Activated CD4-positive, alpha-beta memory T cell treated with anti-CD3 and anti-CD28 coated beads for 36 hours (primary cell): Measurements from ENCODE around the gene ZFAND3. TPM values are rescaled to one million over a fixed set of nuclear protein-coding genes. Genes with fewer than 3 reads are reported as not detected.

ENCODE experiments used
- CTCF ChIA-PET: fragments of 350-600 bp; sonication (Branson Sonifier 250); formaldehyde crosslinking; loops from one replicate; lab custom pipeline; 2021; ENCODE audit warnings: antibody characterized with exemption, inconsistent platforms; lab: Charles Lee
- POLR2A ChIA-PET: fragments of 350-600 bp; sonication (Branson Sonifier 250); formaldehyde crosslinking; loops from one replicate; lab custom pipeline; 2021; ENCODE audit warnings: antibody characterized with exemption; lab: Charles Lee
- DNase-seq: peaks from one replicate; pipeline ENCODE4 v3.0.0-alpha.2; 2020
- H3K27ac Mint-ChIP-seq: one replicate; pipeline ENCODE4 v1.8.0; 2021; ENCODE audit warnings: mixed read lengths
- H3K27me3 Mint-ChIP-seq: one replicate; pipeline ENCODE4 v1.8.0; 2021; ENCODE audit warnings: mixed read lengths
- H3K36me3 Mint-ChIP-seq: one replicate; pipeline ENCODE4 v1.8.0; 2021; ENCODE audit warnings: mixed read lengths
- H3K4me1 Mint-ChIP-seq: one replicate; pipeline ENCODE4 v1.8.0; 2021; ENCODE audit warnings: low read depth, mixed read lengths
- H3K4me3 Mint-ChIP-seq: one replicate; pipeline ENCODE4 v1.8.0; 2021; ENCODE audit warnings: mild to moderate bottlenecking, mixed read lengths
- H3K9me3 Mint-ChIP-seq: one replicate; pipeline ENCODE4 v1.8.0; 2021; ENCODE audit warnings: mixed read lengths
- intact Hi-C: fragments of 100-400 bp; cut with micrococcal nuclease; formaldehyde crosslinking; loops from one replicate; pipeline ENCODE4 v1.15.1; 2023
- total RNA-seq, 2 experiments: library from RNA; stranded (reverse); gene quantifications; one replicate each; pipeline ENCODE4 v1.2.3, GENCODE V29; 2021

The ZFAND3 gene
- total RNA-seq, 2 experiments from 2014 or later = 35.1 to 36.4 TPM

GRCh38 chr6:37858363-37858762 is 38.8 kb downstream of the ZFAND3 start:
- ChIA-PET POLR2A (interaction anchor here (0.8 to 2.1 kb wide), 3 partner anchors 31 to 40 kb away, joined by 3 to 9 read pairs (median 4); partner anchors contain the start of gene ZFAND3), CTCF (interaction anchor here (1.0 to 1.7 kb wide), 3 partner anchors 10 to 76 kb away, joined by 3 to 6 read pairs (median 3); no protein-coding TSS in a partner anchor)
- Mint-ChIP-seq H3K27me3 (no peaks in the 10 kb centered on the region), H3K4me1 (peaks cover 70% of the 10 kb centered on the region), H3K36me3 (peaks cover 2% of the 10 kb centered on the region), H3K4me3 (no peak overlapping the region), H3K9me3 (no peaks in the 10 kb centered on the region), H3K27ac (peak overlapping the region; percentile 75)
- intact Hi-C loops = loop anchor here (1.0 to 5.0 kb wide), 6 partner anchors 10 to 554 kb away; partner anchors contain the start of genes CCDC167 and ZFAND3
- DNase-seq = no peak

DNA sequence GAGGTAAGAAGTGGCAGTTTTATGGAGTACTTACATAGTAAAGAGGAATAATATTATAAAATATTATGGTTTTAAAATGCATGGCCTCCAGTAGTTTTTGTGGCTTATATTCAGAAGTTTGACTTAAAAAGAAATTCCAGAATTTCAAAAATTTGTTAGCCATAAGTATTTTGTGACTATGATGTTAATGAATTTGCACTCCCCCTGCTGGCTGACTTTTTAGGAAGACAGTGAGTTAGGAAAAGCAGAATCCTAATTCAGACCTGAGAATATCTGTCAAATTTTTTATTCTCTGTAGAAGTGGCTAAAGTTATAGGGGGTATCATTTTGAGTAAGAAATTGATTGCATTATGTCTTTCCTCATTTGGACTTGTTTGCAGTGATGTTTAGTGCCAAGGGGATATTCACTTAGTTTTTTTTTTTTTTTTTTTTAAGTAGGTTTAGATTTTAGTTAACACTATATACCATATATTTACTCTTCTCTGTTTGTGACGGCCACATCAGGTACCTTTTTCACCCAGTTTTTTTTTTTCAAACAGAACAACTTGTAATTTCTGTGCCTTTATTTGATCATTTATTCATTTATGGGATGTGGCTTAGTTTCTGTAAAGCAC is 40.8 kb downstream of the ZFAND3 start:
- intact Hi-C loops = loop anchor here (10.0 kb wide), 1 partner anchor 156 kb away; no protein-coding TSS in a partner anchor

GRCh38 chr6:37861452-37861851 is 41.9 kb downstream of the ZFAND3 start:
- Mint-ChIP-seq H3K4me3 (no peak overlapping the region), H3K27me3 (no peaks in the 10 kb centered on the region), H3K27ac (no peak overlapping the region), H3K36me3 (no peaks in the 10 kb centered on the region), H3K9me3 (no peaks in the 10 kb centered on the region), H3K4me1 (peaks cover 72% of the 10 kb centered on the region)
- DNase-seq = no peak
- intact Hi-C loops = loop anchor here (10.0 kb wide), 1 partner anchor 157 kb away; no protein-coding TSS in a partner anchor
- CTCF ChIA-PET = interaction anchor here (0.6 to 1.3 kb wide), 3 partner anchors 31 to 70 kb away, joined by 3 read pairs; no protein-coding TSS in a partner anchor
- POLR2A ChIA-PET = no interaction called here

More for the DNA sequence above, 40.8 kb downstream of the ZFAND3 start:
- Mint-ChIP-seq H3K27ac (no peak overlapping the region), H3K9me3 (no peaks in the 10 kb centered on the region), H3K27me3 (no peaks in the 10 kb centered on the region), H3K36me3 (peaks cover 2% of the 10 kb centered on the region), H3K4me1 (peaks cover 73% of the 10 kb centered on the region), H3K4me3 (no peak overlapping the region)
- POLR2A ChIA-PET = no interaction called here
- CTCF ChIA-PET = interaction anchor here (1.1 to 1.7 kb wide), 4 partner anchors 7 to 42 kb away, joined by 3 to 6 read pairs (median 3); no protein-coding TSS in a partner anchor
- no peak for DNase-seq

- no peaks in the 10 kb centered on the region for H3K9me3 Mint-ChIP-seq
- peaks cover 76% of the 10 kb centered on the region for H3K4me1 Mint-ChIP-seq
- CTCF ChIA-PET = no interaction called here
- no peaks in the 10 kb centered on the region for H3K36me3 Mint-ChIP-seq
- no peak overlapping the region for H3K27ac Mint-ChIP-seq
- DNase-seq = no peak
- no peak overlapping the region for H3K4me3 Mint-ChIP-seq
- intact Hi-C loops = loop anchor here (10.0 kb wide), 1 partner anchor 158 kb away; no protein-coding TSS in a partner anchor
- no peaks in the 10 kb centered on the region for H3K27me3 Mint-ChIP-seq
- POLR2A ChIA-PET = no interaction called here
These were observed 42.9 kb downstream of the ZFAND3 start for GRCh38 chr6:37862430-37862829.

DNA sequence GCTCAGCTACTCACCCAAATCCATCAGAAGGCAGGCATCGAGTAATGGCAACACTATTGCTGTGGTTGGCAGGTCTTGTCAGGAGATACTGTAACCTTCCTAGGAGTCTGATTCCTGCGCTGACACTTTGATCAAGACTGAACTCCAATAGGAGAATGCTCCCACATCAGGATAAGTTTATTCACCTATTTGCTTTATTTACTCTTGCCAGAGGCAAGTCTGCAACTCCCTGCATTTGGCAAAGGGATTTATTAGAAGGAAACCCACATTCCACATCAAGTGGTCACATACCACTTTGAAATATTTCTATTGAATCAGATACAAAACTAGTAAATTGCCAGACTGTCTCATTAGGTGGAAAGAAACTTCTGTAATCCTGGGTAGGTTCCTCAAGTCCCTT is 43.5 kb downstream of the ZFAND3 start:
- Mint-ChIP-seq H3K27ac (no peak overlapping the region), H3K4me3 (no peak overlapping the region), H3K9me3 (no peaks in the 10 kb centered on the region), H3K4me1 (peaks cover 76% of the 10 kb centered on the region), H3K36me3 (no peaks in the 10 kb centered on the region), H3K27me3 (no peaks in the 10 kb centered on the region)
- DNase-seq = no peak
- CTCF ChIA-PET = no interaction called here
- intact Hi-C loops = loop anchor here (10.0 kb wide), 1 partner anchor 158 kb away; no protein-coding TSS in a partner anchor
- POLR2A ChIA-PET = no interaction called here

GRCh38 chr6:37864250-37864649 is 44.7 kb downstream of the ZFAND3 start:
- H3K27ac Mint-ChIP-seq = no peak overlapping the region
- no peak for DNase-seq
- ChIA-PET POLR2A (interaction anchor here (0.9 to 1.3 kb wide), 2 partner anchors 45 to 166 kb away, joined by 3 to 4 read pairs; no protein-coding TSS in a partner anchor), CTCF (no interaction called here)
- peaks cover 72% of the 10 kb centered on the region for H3K4me1 Mint-ChIP-seq
- no peaks in the 10 kb centered on the region for H3K9me3 Mint-ChIP-seq
- intact Hi-C loops = loop anchor here (10.0 kb wide), 1 partner anchor 159 kb away; no protein-coding TSS in a partner anchor
- H3K36me3 Mint-ChIP-seq = no peaks in the 10 kb centered on the region
- no peaks in the 10 kb centered on the region for H3K27me3 Mint-ChIP-seq
- no peak overlapping the region for H3K4me3 Mint-ChIP-seq

GRCh38 chr6:37865504-37865903 is 46.0 kb downstream of the ZFAND3 start:
- H3K4me3 Mint-ChIP-seq = no peak overlapping the region
- ChIA-PET CTCF (interaction anchor here (1.1 kb wide), 1 partner anchor 74 kb away, joined by 3 read pairs; no protein-coding TSS in a partner anchor), POLR2A (no interaction called here)
- peaks cover 67% of the 10 kb centered on the region for H3K4me1 Mint-ChIP-seq
- intact Hi-C loops = loop anchor here (5.0 to 10.0 kb wide), 2 partner anchors 117 to 161 kb away; no protein-coding TSS in a partner anchor
- no peak for DNase-seq
- peaks cover 2% of the 10 kb centered on the region for H3K36me3 Mint-ChIP-seq
- H3K27me3 Mint-ChIP-seq = no peaks in the 10 kb centered on the region
- no peaks in the 10 kb centered on the region for H3K9me3 Mint-ChIP-seq
- H3K27ac Mint-ChIP-seq = no peak overlapping the region

GRCh38 chr6:37866590-37867507 is 47.3 kb downstream of the ZFAND3 start:
- POLR2A ChIA-PET = no interaction called here
- H3K27ac Mint-ChIP-seq = peak overlapping the region; percentile 15
- CTCF ChIA-PET = interaction anchor here (0.7 kb wide), 1 partner anchor 310 kb away, joined by 3 read pairs; no protein-coding TSS in a partner anchor
- intact Hi-C loops = loop anchor here (2.0 to 10.0 kb wide), 3 partner anchors 76 to 162 kb away; no protein-coding TSS in a partner anchor
- H3K4me1 Mint-ChIP-seq = peaks cover 66% of the 10 kb centered on the region
- H3K4me3 Mint-ChIP-seq = no peak overlapping the region
- peaks cover 9% of the 10 kb centered on the region for H3K36me3 Mint-ChIP-seq
- peaks cover 11% of the 10 kb centered on the region for H3K9me3 Mint-ChIP-seq
- no peaks in the 10 kb centered on the region for H3K27me3 Mint-ChIP-seq
- DNase-seq = no peak

GRCh38 chr6:37867756-37868446 is 48.4 kb downstream of the ZFAND3 start:
- H3K4me1 Mint-ChIP-seq = peaks cover 69% of the 10 kb centered on the region
- intact Hi-C loops = loop anchor here (1.0 to 10.0 kb wide), 4 partner anchors 10 to 163 kb away; no protein-coding TSS in a partner anchor
- DNase-seq = no peak
- no peak overlapping the region for H3K4me3 Mint-ChIP-seq
- H3K27me3 Mint-ChIP-seq = no peaks in the 10 kb centered on the region
- POLR2A ChIA-PET = no interaction called here
- peaks cover 18% of the 10 kb centered on the region for H3K9me3 Mint-ChIP-seq
- H3K27ac Mint-ChIP-seq = no peak overlapping the region
- CTCF ChIA-PET = interaction anchor here (0.9 to 1.0 kb wide), 2 partner anchors 8 to 77 kb away, joined by 3 read pairs; no protein-coding TSS in a partner anchor
- peaks cover 12% of the 10 kb centered on the region for H3K36me3 Mint-ChIP-seq

- DNase-seq = peak; percentile 32
- Mint-ChIP-seq H3K9me3 (peaks cover 18% of the 10 kb centered on the region), H3K4me1 (peaks cover 66% of the 10 kb centered on the region), H3K4me3 (no peak overlapping the region), H3K27me3 (no peaks in the 10 kb centered on the region), H3K36me3 (peaks cover 13% of the 10 kb centered on the region), H3K27ac (no peak overlapping the region)
- ChIA-PET POLR2A (no interaction called here), CTCF (interaction anchor here (1.0 kb wide), 1 partner anchor 77 kb away, joined by 3 read pairs; no protein-coding TSS in a partner anchor)
- intact Hi-C loops = loop anchor here (1.0 to 10.0 kb wide), 3 partner anchors 10 to 164 kb away; no protein-coding TSS in a partner anchor
These were observed 48.9 kb downstream of the ZFAND3 start for GRCh38 chr6:37868447-37868825.
